ENCODE results near the gene C16orf92.
"Not testable (repeated sequence)": the region's sequence is repeated elsewhere in the genome, so short reads cannot be mapped to it uniquely, and the experiment has no call there.

The C16orf92 gene

DNA sequence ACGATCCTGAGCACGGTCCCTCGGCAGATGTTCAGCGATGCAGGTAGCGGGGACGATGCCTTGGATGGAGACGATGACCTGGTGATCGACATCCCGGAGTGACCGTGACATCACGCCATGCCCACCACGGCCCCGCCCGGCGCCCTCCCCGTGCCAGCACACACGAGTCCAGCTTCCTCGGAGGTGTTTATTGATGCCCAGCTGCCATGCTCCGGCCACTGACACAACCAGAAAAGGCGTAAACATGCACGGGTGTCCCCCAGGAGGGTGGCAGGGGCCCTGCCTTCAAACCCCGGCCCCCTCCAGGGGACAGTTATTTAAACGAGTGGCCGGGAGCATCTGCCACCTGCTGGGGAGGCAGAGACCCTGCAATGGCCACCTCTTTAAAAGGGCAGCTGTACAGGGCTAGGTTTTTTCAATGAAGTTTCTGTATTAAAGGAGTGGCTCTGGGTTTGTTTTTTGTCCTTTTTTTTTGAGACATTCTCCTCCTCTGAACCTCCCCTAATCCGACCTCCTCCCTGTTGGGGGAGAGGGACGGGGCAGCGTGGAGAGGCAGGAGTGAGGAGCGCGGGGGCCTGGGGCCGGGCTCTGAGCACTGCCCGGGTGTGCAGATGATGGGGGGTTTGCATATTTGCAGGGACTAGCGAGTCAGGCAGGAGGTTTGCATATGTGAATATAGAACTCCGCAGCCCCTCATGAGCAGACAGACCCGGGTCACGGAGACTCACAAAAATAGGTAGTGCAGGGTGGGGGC is 17.5 kb upstream of the C16orf92 start:
- peak; percentile 38 for DNase-seq

DNA sequence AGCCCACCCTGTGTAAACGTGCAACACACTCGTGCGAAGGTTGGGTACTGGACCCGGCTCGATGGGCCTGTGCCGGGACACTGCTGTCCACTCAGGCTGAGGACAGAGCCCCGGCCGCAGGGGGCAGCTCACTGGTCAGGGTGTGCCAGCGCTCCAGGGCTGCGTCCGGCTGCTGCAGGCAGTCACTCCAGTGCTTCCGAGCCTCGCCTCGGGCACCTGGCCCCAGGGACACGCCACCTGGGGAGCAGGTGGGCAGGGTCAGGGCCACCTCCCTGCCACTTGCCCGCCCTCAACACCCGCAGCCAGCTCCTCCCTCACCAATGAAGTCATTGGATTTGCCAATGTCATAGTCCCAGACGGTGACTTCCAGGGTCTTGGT is 16.9 kb upstream of the C16orf92 start:
- no peak for DNase-seq

DNA sequence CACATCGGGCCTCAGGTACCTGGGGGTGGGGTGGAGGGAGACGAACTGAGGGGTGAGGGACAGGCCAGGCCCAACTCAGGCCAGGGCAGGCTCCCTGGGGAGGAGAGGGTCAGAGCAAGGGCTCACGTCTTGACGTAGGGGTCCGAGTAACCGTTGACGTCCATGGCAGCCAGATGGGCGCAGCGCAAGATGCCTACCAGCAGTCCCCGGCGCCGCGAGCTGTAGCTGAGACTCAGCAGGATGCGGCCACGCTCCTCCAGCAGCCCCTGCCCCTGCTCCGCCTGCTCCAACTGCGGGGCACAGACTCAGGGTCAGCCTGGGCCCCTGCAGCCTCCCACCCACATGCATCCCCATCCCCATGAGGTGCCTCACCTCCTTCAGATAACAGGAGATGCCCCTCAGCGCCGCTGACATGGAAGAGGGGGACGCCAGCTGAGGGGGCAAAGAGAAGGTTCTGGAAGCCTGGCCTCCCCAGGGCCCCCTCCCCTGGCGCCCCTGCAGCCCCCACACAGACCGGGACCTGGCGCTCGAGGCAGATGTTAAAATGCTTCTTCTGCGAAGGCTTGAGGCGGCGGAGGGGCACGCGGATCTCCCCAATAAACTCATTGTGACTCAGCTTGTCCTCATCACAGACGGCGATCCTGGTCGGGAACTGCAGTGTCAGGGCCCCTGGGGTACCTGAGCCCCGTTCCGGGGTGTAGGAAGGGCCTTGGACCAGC is 16.2 kb upstream of the C16orf92 start:
- no peak for DNase-seq

DNA sequence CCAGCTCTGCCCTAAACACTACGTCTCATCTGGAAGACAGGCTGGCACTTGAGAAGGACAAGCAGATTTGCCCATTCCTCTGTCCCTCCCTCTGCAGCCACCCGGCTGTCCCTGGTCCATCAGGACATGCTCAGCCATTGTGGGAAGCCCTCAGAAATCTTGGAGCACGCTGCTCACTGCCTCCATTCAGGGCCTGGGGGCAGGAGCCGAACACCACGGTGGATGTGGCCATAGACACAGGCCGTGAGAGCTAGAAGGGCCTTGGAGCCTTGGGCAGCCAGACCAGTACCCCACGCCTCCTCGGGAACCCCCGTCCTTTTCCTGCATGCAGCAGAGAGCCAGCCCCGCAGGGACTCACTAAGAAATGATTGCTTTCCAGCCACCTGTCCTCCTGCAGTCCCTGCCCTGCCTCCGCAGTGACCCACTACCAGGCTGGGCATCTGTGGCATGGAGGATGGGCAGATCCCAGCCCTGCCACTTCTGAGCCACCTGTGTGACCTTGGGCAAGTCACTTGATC is 15.6 kb upstream of the C16orf92 start:
- no peak for DNase-seq

DNA sequence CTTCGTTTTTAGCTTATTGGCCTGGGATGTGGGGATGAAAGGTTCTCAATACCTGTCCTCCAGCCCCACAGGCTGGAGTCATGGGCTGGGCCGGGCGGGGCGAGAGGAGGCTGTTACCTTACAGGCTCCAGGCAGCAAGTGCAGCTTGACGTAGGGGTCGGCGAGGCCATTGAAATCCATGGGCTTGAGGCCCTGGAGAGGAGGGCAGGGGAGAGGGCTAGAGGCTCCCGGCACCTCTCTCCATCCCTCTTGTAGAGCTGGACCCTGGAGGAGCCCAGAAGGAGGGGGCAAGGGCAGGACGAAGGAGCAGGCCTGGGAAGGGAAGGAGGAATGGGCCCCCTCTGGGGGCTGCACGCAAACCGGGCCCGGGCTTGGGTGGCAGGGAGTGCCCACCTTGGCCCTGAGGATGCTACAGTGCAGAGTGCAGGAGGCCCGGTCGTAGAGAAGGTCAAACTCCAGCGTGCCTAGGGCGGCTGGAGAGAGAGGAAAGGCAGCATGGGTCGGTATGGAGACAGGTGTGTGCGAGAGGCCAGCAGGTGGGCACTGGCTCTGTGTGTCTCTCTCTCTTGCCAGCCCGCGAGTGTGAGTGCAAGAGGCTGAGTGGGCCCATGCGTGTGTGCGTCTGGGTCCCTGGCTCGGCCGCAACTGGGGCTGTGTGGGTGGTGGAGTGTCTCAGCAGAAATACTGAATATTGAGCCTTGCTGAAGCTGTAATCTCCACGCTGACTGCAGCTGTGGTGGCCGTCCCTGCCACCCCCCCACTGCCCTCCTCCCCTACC is 13.7 kb upstream of the C16orf92 start:
- DNase-seq, result no peak

DNA sequence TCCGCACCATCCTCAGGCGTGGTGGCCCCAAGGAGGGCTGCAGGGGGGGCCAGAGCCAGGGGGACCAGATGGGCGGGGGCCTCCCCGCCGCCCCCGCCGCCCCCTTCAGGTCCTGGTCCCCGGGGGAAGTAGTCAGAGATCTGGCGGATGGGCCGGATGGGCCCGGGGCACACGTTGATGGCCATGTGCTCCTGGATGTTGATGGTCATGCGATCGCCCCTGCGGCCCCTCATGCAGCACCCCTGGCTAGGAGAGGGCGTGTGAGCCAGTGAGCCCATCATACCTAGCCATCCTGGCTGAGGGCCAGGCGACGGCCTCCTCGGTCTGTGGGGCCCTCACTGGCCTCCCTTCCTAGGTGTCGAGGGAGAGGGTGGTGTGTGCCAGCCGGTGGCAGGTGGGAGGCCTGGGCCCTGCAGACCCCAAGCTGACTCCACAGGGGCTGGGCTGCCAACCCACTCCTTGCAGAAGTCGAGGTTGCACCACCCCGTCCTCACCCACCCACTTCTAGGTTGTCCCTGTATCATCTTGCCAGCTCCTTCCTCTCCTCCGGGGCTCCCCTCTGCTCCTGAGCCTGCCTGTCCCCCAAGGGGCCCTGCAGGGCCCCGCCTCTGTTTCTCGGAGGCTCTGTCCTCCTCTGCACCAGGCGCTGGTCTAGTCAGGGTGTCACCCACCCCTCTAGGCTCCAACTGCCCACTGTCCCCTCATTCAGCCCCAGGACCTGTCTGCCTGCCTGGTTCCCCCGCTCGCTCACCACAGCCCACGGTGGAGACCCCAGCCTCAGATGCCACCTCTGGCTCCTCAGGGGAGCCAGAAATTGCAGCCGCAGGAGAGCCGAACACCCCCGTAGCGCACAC is 12.8 kb upstream of the C16orf92 start:
- DNase-seq, result no peak

DNA sequence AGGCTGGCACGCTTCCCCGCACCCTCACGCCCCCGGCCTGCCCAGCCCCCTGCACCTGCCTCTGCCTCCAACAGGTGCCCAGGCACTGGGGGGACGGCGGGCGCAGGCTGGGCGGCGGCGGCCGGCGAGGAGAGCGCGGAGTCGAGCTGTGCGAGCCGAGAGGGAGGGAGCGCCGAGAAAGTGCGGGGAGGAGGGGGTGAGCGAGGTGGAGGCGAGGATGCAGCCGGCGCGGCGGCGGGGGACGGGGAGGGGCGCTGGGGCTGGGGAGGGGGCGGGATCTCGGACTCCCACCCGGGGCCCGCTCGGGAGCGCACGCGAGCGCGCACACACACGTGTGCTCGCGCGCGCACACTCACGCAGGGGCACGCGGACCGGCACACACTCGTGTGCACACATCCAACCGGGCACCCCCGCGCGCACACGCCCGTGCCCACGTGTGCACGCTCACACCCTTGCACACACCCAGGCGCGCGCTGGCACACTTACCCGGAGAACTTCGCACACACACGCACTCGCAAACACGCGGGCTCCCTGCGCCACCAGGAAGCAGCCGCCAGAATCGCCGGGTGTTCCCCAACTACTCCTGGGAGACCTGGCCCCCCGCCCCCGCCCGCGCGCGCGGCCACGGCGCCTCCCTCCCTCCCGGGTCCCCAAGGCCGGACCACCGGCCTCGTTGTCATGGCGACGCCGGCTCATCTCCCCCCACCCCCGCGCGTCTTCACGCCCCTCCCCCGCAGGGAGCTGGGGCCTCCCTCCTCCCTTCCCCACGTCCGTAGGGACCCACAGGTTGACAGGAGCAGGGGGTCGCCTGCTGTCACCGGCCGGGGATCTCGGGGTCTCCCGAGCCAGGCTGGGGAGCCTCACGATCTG is 11.9 kb upstream of the C16orf92 start, which contains the start of gene DOC2A:
DOC2A (minus strand) TSS at position 184 of the 870 bp plus-strand sequence. CDS start 805 bp downstream, outside the sequence.
- DNase-seq, result peak; percentile 16

DNA sequence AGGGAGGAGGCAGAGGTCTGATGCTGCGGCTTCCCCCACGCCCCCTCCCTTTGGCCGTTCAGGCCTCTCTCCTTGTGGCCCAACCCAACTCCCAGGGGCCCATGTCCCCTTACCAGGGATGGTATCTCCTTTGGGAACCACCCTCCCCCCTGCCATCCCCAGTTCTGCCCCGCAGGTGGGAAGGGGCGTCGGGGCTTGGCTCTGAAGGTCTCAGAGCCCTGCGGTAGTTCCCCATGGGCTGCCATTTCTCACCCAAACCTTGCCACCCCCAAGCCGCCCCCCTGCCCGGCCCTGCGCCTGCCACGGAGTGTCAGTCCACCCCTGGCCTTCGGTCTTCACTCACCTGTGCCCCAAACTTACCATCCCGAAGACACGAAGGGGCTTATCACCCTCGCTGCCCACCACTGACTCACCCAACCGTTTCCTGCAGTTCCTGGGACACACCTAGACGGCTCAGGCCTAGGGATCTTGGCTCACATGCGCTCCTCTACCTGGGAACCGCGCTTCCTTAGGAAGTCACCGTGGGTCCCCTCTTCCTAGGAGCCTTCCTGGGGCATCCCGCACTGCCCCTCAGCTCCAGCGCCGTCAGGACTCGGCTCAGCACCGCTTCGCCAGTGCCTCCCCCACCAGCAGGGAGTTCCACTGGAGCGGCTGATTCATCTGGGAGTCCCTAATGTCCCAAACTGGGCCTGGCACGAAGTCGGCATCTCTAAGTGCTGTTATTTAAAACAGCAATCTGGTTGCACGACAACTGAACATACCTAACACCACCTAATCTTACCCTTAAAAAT is 11.1 kb upstream of the C16orf92 start:
- DNase-seq, result no peak

DNA sequence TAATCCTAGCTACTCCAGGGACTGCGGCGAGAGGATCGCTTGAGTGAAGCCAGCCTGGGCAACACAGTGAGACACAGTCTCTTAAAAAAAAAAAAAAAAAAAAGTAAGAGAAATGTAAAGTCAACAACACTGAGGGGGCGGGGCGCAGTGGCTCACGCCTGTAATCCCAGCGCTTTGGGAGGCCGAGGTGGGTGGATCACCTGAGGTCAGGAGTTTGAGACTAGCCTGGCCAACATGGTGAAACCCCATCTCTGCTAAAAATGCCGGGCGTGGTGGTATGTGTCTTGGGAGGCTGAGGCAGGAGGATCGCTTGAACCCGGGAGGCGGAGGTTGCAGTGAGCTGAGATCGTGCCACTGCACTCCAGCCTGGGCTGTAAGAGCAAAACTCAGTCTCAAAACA is 10.4 kb upstream of the C16orf92 start:
- DNase-seq, result not testable (repeated sequence)

DNA sequence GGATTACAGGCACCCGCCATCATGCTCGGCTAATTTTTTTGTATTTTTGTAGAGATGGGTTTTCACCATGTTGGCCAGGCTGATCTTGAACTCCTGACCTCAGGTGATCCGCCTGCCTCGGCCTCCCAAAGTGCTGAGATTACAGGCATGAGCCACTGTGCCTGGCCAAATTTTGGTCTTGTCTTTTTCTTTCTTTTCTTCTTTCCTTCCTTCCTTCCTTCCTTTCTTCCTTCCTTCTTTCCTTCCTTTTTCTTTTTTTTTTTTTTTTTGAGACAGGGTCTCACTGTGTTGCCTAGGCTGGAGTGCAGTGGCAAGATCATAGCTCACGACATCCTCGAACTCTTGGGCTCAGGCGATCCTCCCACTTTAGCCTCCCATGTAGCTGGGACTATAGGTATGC is 7.5 kb upstream of the C16orf92 start:
- DNase-seq, result not testable (repeated sequence)

DNA sequence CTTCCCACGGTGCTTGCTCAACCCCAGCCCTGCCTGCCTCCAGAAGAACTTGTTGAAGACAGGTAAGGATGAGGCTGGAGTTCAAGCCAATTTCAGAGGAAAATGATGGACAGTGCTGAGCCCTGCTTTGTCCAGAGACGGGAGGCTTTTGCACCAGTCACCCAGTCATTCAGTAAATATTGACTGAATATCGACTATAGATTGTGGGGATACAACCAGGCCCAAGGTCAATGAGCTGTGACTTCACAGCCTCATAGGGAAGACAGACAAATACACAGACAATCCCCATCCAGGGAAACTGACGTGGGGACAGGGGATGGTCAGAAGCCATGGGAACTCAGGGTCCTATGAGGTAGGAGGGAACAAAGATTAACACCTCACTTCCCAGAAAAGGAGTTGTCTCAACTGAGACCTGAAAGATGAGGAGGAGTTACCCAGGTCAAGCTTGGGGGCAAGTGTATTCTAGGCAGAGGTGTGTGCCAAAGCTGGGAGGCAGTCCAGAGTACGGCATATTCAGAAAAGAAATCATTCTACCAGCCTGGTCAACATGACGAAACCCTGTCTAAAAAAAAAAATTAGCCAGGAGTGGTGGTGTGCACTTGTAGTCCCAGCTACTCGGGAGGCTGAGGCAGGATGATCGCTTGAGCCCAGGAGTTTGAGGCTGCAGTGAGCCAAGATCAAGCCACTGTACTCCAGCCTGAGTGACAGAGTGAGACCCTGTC is 6.3 kb upstream of the C16orf92 start:
- no peak for DNase-seq

DNA sequence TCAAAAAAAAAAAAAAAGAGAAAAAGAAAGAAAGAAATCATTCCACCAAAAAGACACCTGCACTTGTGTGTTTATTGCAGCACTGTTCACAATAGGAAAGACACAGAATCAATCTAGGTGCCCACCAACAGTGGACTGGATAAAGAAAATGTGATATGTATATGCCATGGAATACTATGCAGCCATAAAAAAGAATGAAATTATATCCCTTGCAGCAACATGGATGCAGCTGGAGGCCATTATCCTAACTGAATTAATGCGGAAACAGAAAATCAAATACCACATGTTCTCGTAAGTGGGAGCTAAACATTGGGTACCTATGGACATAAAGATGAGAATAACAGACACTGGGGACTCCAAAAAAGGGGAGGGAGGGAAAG is 5.7 kb upstream of the C16orf92 start:
- DNase-seq, result no peak

DNA sequence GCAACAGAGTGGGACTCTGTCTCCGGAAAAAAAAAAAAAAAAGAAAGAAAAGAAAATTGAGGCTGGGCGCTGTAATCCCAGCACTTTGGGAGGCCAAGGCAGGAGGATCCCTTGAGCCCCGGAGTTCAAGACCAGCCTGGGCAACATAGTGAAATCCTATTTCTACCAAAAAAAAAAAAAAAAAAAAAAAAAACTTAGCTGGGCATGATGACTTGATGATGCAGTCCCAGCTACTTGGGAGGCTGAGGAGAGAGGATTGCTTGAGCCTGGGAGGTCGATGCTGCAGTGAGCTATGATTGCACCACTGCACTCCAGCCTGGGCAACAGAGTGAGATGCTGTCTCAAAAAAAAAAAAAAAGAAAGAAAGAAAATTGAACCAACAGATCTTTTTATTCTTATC is 5.1 kb upstream of the C16orf92 start:
- DNase-seq, result not testable (repeated sequence)

DNA sequence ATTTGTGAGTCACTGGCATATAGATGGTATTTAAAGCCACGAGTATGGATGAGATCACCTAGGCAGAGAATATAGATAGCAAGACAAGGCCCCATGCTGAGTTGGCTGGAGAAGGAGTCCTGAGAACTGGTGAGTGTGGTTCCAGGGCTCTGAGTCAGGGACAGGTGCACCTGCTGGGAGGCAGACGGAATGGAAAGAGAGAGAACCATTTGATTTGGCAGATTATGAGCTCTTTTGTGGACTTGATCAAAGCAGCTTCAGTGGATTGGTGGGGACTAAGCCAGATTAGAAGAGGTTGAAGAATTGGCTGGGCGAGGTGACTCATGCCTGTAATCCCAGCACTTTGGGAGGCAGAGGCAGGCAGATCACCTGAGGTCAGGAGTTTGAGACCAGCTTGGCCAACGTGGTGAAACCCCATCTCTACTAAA is 4.3 kb upstream of the C16orf92 start:
- DNase-seq, result no peak

DNA sequence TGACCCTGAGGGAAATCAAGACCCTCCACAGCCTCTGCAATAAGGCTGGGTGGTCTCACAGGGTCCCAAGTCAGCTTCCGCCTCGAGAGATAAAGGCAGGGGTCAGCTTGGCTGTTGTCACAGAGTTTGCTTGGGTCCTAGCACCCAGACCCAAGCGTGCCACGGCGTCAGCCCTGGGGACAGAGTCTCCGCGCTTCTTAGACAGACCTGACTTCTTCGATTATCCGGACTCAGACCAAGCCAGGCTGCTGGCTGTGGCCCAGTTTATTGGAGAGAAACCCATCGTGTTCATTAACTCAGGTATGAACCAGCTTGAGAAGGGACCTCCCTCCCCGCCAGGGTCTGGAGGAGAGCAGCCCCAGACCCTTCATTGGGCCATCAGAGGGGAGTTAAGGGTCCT is 588 bp downstream of the C16orf92 start:
- DNase-seq, result no peak

DNA sequence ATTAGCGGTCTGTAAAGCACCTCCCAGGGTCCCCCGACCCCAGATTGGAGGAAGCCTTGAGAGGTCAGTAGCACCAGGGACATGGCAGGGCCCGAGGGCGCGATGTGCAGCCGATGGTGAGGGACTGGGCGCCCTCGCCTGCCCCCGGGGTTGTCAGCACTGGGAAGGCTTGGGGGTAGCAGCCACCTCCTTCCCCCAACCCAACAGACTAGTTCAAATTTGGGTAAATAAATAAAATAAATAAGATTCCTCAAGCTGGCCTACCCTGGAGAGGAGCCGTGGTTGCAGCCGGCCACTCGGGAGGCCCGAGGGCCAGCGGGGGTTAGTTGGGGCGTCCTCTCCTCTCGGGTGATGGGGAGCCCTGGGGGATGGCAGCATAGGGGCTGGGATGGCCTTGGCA is 1.5 kb downstream of the C16orf92 start:
- DNase-seq, result no peak

DNA sequence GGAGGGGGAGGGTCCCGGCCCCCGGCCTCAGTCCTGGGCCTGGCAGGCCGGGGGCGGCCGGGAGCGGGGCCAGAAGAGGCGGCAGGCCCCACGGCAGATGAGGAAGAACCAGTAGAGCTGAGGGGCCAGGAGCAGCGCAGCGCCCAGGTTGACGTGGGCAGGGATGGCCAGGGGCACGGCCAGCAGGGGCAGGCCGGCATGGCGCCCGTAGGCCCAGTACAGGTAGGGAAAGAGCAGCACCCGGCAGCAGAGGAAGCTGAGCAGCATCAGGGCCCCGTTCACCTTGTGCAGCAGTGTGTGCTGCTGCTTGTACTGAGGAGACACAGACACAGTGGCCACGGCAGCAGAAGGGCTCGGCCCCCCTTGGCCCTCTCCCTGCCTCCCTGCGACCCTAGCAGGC is 2.2 kb downstream of the C16orf92 start:
- DNase-seq, result no peak

DNA sequence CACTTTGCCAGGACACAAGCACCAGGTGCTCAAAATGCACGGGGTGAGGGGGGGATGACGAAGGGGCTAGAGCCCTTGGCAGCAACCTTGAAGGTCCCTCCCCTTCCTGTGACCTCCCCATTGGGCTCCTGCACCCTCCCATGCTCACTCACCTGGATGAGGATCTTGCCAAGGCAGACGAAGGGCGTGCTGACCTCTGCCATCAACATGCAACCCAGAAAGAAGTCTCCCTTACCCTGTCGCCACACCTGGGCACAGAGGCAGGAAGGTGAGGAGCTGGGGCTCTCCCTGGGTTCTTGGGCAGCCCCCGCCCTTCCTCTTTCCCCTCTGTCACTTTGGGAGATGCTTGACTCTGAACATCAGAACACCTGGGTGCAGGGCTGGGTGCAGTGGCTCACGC is 2.6 kb downstream of the C16orf92 start:
- no peak for DNase-seq

DNA sequence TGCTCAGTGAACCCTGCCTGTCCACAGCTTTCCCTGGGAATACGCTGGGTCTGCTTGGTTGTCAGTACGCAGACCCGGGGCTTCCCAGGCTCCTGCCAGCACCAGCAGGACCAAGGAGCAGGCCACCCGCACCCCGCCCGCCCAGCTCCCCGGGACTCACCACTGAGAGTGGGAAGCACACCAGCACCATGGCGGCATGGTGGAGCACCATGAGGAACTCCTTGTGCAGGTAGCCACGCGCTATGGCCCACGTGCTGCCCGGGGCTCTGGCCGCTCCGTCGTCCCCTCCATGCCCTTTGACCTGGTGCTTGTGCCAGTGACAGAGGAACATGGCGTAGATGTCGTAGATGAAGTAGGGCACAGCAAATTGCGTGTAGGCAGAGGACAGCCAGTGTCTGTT is 3.5 kb downstream of the C16orf92 start:
- DNase-seq, result no peak
